GM18502 (cell line): ENCODE data around the gene FAM174C.
"Not testable (repeated sequence)": the region's sequence is repeated elsewhere in the genome, so short reads cannot be mapped to it uniquely, and the experiment has no call there.

Experiments used
- ATAC-seq: cut with Tn5 transposase; IDR thresholded peaks from one replicate; pipeline ENCODE4 v1.9.1; 2021; ENCODE audit warnings: mild to moderate bottlenecking; ENCODE audit not compliant: unreplicated experiment, poor library complexity

FAM174C gene

DNA sequence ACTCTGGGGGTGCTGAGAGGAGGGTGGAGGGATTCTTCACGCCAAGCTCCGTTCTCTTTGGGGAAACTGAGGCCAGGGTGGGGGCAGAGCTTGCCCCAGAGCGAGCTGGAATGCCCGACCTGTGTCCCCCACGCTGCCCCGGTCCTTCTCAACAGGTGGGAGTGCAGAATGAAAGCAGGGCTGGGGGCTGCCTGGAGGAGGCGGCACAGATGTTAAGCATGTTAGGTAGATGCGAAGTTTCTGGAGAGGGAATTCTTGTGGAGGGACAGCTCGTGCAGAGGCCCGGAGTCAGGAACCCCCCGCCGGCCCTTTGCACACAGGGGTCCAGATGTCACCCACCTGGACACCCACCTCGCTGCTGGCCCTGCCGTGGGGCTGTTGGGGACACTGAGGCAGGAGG is 19.4 kb downstream of the FAM174C start:
- no peak for ATAC-seq

- no peak for ATAC-seq
These were observed 20.1 kb downstream of the FAM174C start for GRCh38 chr19:1295169-1296012.

GRCh38 chr19:1296078-1296477 is 20.7 kb downstream of the FAM174C start:
- no peak for ATAC-seq

GRCh38 chr19:1296575-1297271 is 21.4 kb downstream of the FAM174C start:
- ATAC-seq = no peak

DNA sequence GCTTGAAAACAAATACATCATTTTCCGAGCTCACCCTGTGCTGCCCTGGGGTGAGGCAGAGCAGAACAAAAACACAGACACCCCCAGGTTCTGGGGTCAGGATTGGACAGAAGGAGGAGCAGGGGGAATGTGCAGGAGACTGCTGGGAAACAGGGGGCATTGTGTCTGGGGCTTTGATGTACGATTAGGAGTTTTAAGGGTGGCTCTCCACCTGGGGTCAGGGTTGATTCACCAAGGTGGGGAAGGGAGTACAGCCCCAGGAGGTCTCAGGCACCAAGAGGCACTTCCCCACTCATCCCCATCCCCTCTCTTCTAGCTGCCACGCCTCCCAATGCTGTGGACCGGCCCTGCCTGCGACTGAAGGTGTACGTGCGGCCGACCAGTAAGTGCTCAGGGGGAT is 22.9 kb downstream of the FAM174C start:
- no peak for ATAC-seq

- ATAC-seq = no peak
These were observed 24.5 kb downstream of the FAM174C start for GRCh38 chr19:1299801-1300200.

DNA sequence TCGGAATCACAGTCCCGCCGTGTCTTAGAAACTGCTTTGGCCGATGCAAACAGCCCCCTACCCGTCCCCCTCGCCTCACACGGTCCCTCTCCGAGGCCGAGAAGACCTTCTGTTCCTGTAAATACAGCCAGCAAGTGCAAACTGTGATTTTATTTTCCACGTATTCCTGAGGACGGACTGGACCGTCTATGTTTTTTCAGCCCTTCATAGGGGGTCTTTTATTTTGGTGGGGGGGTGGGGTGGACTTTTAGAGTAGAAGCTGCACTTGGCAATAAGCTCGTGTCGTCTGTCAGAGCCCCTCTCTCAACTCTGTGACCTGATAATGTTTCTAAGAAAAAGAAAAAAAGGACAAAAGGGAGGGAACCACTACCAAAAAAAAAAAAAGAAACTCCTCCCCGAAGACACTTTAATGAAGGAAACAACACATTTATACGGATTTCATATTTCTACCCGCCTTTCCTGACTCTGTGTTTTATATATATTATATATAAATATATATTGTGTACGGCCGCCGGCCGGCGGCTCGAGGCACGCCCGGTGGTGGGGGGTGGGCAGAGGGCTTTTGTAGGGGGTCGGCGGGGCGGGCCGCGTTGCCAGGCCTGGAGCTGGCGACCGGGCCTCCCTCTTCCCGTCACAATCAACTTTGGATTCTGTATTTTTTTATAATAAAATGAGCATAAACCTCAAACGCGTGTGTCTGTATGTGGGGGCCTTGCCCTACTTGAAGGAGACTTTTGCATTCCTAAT is 25.6 kb downstream of the FAM174C start:
- no peak for ATAC-seq

- ATAC-seq = no peak
These were observed 27.4 kb downstream of the FAM174C start for GRCh38 chr19:1302533-1303239.

GRCh38 chr19:1304197-1304924 is 29.0 kb downstream of the FAM174C start:
- ATAC-seq = no peak

DNA sequence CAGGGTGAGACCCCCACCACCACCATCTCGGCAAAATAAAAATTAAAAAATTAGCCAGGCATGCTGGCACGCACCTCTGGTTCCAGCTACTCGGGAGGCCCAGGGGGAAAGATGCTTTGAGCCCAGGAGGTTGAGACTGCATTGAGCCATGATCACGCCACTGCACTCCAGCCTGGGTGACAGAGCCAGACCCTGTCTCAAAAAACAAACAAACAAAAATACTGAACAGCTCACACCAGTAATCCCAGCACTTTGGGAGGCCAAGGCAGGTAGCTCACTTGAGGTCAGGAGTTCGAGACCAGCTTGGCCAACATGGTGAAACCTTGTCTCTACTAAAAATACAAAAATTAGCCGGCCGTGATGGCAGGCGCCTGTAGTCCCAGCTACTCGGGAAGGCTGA is 30.0 kb downstream of the FAM174C start:
- not testable (repeated sequence) for ATAC-seq

- ATAC-seq = no peak
These were observed 32.0 kb downstream of the FAM174C start for GRCh38 chr19:1307320-1307719.

DNA sequence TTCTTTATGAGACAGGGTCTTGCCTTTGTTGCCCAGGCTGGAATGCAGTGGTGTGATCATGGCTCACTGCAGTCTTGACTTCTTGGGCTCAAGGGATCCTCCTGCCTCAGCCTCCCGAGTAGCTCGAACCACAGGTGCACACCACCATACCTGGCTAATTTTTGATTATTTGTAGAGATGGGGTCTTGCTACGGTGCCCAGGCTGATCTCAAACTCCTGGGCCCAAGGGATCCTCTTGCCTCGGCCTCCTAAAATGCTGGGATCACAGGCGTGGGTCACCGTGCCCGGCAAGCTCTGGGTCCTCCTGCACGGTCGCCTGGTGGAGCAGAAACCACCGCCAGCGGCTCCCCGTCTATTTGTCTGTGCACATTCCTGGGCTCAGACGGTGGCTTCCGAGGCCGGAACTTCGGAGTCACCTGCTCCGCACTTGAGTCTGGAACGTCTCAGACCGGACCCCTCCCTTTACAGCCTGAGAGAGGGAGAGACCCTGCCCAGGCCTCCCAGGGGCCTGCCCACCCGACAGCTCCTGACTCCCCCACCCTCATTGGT is 32.5 kb downstream of the FAM174C start:
- ATAC-seq = no peak

DNA sequence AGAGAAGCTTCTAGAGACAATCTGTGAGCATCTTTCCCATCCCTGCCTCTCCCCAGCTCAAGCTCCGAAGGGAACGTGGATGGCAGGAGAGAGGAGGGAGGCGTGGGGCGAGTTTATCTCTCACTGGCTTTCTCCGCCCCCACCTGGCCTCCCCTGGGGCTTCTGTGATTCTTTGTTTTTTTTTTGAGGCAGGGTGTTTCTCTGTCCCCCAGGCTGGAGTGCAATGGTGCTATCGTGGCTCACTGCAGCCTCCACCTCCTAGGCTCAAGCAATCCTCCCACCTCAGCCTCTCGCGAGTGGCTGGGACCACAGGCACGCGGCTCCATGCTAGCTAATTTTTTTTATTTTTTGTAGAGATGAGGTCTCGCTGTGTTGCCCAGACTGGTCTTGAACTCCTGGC is 33.4 kb downstream of the FAM174C start:
- ATAC-seq = no peak

GRCh38 chr19:1309977-1310852 is 34.9 kb downstream of the FAM174C start:
- ATAC-seq = no peak

GRCh38 chr19:1310853-1311180 is 35.5 kb downstream of the FAM174C start:
- no peak for ATAC-seq

DNA sequence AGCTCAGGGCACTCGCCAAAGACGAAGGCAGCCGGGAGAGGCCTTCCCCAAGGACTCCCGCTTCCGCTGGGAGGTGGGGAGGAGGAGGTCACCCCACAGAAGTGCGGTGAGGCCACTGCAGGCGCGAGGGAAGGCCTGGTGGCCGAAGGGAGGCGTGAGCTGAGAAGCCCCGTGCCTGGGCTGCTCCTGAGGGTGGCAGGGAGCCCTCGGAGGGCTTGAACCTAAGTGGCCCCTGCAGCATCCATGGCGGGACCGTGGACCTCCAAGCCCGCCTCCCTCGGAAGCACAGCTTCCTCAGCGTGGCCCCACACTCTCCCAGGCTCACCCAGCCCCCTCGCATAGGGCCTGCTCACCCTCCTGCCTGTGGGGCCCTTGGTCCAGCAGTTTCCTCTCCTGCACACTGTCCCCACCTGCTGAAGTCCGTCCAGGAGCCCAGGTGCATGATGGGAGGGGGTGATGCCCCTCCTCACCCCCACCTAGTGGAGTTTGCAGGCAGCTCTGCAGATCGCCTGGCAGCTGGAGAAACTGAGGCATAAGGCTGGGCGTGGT is 36.3 kb downstream of the FAM174C start:
- no peak for ATAC-seq

GRCh38 chr19:1312767-1313694 is 37.7 kb downstream of the FAM174C start:
- ATAC-seq = no peak
